Body of pancreas (tissue), 4 donors: ENCODE data around the gene DHX38.

Source experiments
- CTCF ChIP-seq, 7 experiments: fragments of 450-650 bp in 4 of 7; fragments of 200-600 bp in 3 of 7; sonication (generic) in 3 of 7; IDR thresholded peaks; one replicate each; pipeline ENCODE4 v1.5.1; 2016 to 2019; ENCODE audit warnings: antibody characterized with exemption in 7 of 7
- POLR2A ChIP-seq, 3 donors: fragments of 450-650 bp; IDR thresholded peaks; one replicate each; pipeline ENCODE4 v1.6.1; 2016; ENCODE audit warnings: antibody characterized with exemption in 3 of 3, mild to moderate bottlenecking in 2 of 3

GRCh38 chr16:72085002-72085401 is 8.6 kb upstream of the DHX38 start:
- TF ChIP-seq CTCF (IDR thresholded peaks at IDR 0.05) (no peak), POLR2A (IDR thresholded peaks at IDR 0.05) (no peak)
